GM12878 (cell line): Measurements from ENCODE around the gene LLPH. TPM values are rescaled to one million over a fixed set of nuclear protein-coding genes. Genes with fewer than 3 reads are reported as not detected.
A peak's percentile ranks its signal among the peaks of the same experiment; 100 is the strongest.

Experiments used
- ATAC-seq: fragments of 200-7000 bp; cut with Tn5 transposase; 3 replicates; pipeline ENCODE4 v1.9.1; 2020; ENCODE audit warnings: mild to moderate bottlenecking, moderate library complexity
- BruUV-seq: library from RNA; stranded (reverse); fragments of 400-500 nt; replicated peaks from 2 replicates; lab custom pipeline; 2021; lab: Mats Ljungman, UMichigan
- CTCF ChIA-PET: fragments of 300-600 bp; sonication (Branson Sonifier 250); formaldehyde crosslinking; extraction: SDS; loops from one replicate; lab custom pipeline; 2021; ENCODE audit warnings: inconsistent platforms; lab: Yijun Ruan, JAX
- POLR2A ChIA-PET: fragments of 350-600 bp; formaldehyde crosslinking; extraction: SDS; loops from one replicate; lab custom pipeline; 2021; ENCODE audit warnings: inconsistent platforms; lab: Charles Lee
- RAD21 ChIA-PET: fragments of 300-600 bp; sonication (Branson Sonifier 250); formaldehyde crosslinking; loops from one replicate; lab custom pipeline; 2023; ENCODE audit warnings: antibody characterized with exemption; ENCODE audit not compliant: unreplicated experiment; lab: Charles Lee
- SMC1A ChIA-PET: fragments of 300-600 bp; sonication (Branson Sonifier 250); formaldehyde crosslinking; loops from one replicate; lab custom pipeline; 2023; ENCODE audit not compliant: unreplicated experiment, uncharacterized antibody; lab: Charles Lee
- DNase-seq: peaks from one replicate; pipeline ENCODE4 v3.0.0-alpha.2; 2011; ENCODE audit warnings: low read depth, low spot score
- FAIRE-seq: peaks from 3 replicates; lab custom pipeline; 2011; peaks lifted over from hg19 to GRCh38; lab: Jason Lieb, UNC
- H2AFZ ChIP-seq: 2 replicates; pipeline ENCODE4 v1.6.0; 2011; ENCODE audit warnings: low read depth, low read length, control low read depth; ENCODE audit not compliant: control insufficient read depth
- H3K27ac ChIP-seq: 2 replicates; pipeline ENCODE4 v1.5.1; 2011; ENCODE audit warnings: control low read depth; ENCODE audit not compliant: control insufficient read depth, insufficient read depth
- H3K27me3 ChIP-seq, 2 experiments: replicated peaks in 1 of 2; 2 replicates each; pipeline versions ENCODE4 v1.6.0 to v1.6.1; 2011; ENCODE audit warnings: low read length in 1 of 2; ENCODE audit not compliant: control insufficient read depth in 2 of 2, insufficient read depth in 2 of 2
- H3K36me3 ChIP-seq, 2 experiments: 2 replicates each; pipeline ENCODE4 v1.5.1; 2011; ENCODE audit warnings: low read length in 1 of 2; ENCODE audit not compliant: control insufficient read depth in 2 of 2, insufficient read depth in 2 of 2
- H3K4me1 ChIP-seq: 2 replicates; pipeline ENCODE4 v1.6.1; 2011; ENCODE audit warnings: mild to moderate bottlenecking, low read length, moderate library complexity, mixed read lengths; ENCODE audit not compliant: control insufficient read depth, insufficient read depth
- H3K4me2 ChIP-seq: 2 replicates; pipeline ENCODE4 v1.6.0; 2011; ENCODE audit warnings: control low read depth; ENCODE audit not compliant: control insufficient read depth, insufficient read depth
- H3K4me3 ChIP-seq: fragments of 200-600 bp; sonication (generic); 2 replicates; pipeline ENCODE4 v1.5.1; 2016
- H3K79me2 ChIP-seq: 2 replicates; pipeline ENCODE4 v1.6.0; 2011; ENCODE audit warnings: low read length; ENCODE audit not compliant: control insufficient read depth, insufficient read depth
- H3K9ac ChIP-seq: 2 replicates; pipeline ENCODE4 v1.8.0; 2011; ENCODE audit warnings: low read length, control low read depth, mixed read lengths; ENCODE audit not compliant: control insufficient read depth, insufficient read depth
- H3K9me3 ChIP-seq: replicated peaks from 3 replicates; pipeline ENCODE4 v1.5.1; 2011; ENCODE audit warnings: mild to moderate bottlenecking, low read length; ENCODE audit not compliant: control insufficient read depth, insufficient read depth
- H4K20me1 ChIP-seq: 2 replicates; pipeline ENCODE4 v1.6.0; 2011; ENCODE audit not compliant: control insufficient read depth, insufficient read depth
- ASH2L ChIP-seq: fragments of 300-600, 200-600 bp; sonication (generic); IDR thresholded peaks from 2 replicates; pipeline ENCODE4 v1.6.1; 2017; ENCODE audit warnings: low read depth, mild to moderate bottlenecking, borderline replicate concordance
- CREB1 ChIP-seq: IDR thresholded peaks from 2 replicates; pipeline ENCODE4 v1.6.1; 2012; ENCODE audit warnings: low read depth, mild to moderate bottlenecking, inconsistent platforms
- CTCF ChIP-seq, 3 experiments: IDR thresholded peaks in 2 of 3; conservative IDR thresholded peaks in 1 of 3; 2 replicates each; pipeline ENCODE4 v1.5.1; 2011; ENCODE audit warnings: low read depth in 3 of 3, low read length in 3 of 3, mild to moderate bottlenecking in 3 of 3, control low read depth in 2 of 3, moderate library complexity in 2 of 3, inconsistent platforms in 1 of 3, mixed read lengths in 1 of 3; ENCODE audit not compliant: control insufficient read depth in 2 of 3, insufficient read depth in 1 of 3; ENCODE audit errors: extremely low read depth in 1 of 3
- EGR1 ChIP-seq, 2 experiments: IDR thresholded peaks; 1 replicate in 1 of 2; 2 replicates in 1 of 2; pipeline ENCODE4 v1.6.1; 2011 to 2012; ENCODE audit warnings: low read depth in 2 of 2, low read length in 2 of 2, borderline replicate concordance in 1 of 2, mild to moderate bottlenecking in 1 of 2, moderate library complexity in 1 of 2
- EZH2 ChIP-seq: IDR thresholded peaks from 2 replicates; pipeline ENCODE4 v1.6.1; 2012; ENCODE audit warnings: low read depth, mild to moderate bottlenecking, control low read depth, inconsistent platforms, low read length, borderline replicate concordance; ENCODE audit not compliant: control insufficient read depth
- HCFC1 ChIP-seq: fragments of 150-350 bp; IDR thresholded peaks from 2 replicates; pipeline ENCODE4 v1.6.1; 2014; ENCODE audit warnings: low read length
- JUNB ChIP-seq: IDR thresholded peaks from 2 replicates; pipeline ENCODE4 v1.6.1; 2016; ENCODE audit warnings: antibody characterized with exemption, mild to moderate bottlenecking
- RAD21 ChIP-seq: IDR thresholded peaks from 2 replicates; pipeline ENCODE4 v1.6.1; 2011; ENCODE audit warnings: mild to moderate bottlenecking, low read depth, low read length, moderate library complexity; ENCODE audit not compliant: insufficient read depth
- SMARCA5 ChIP-seq: fragments of 450-650 bp; IDR thresholded peaks from 2 replicates; pipeline ENCODE4 v1.6.1; 2017; ENCODE audit warnings: mild to moderate bottlenecking
- WGBS: methylation state at CpG from one replicate; pipeline ENCODE4 v1.1.6; 2016; ENCODE audit warnings: low lambda C conversion rate; ENCODE audit not compliant: insufficient replicate concordance, insufficient coverage; ENCODE audit errors: missing lambda C conversion rate; 5-methylcytosine and 5-hydroxymethylcytosine counted together
- in situ Hi-C: fragments of 300-500 bp; cut with MboI; formaldehyde crosslinking; loops from 9 replicates; pipeline ENCODE4 v1.14.3; 2018; ENCODE audit warnings: mixed read lengths
- intact Hi-C: fragments of 100-400 bp; cut with micrococcal nuclease; formaldehyde crosslinking; loops from one replicate; pipeline ENCODE4 v1.14.2; 2022; ENCODE audit not compliant: unreplicated experiment
- polyA plus RNA-seq, 11 experiments: library from polyadenylated mRNA; depleted of rRNA in 4 of 11; unstranded in 6 of 11; stranded (reverse) in 5 of 11; fragments of >200 nt; fragmentation: Nextera tagmentation in 4 of 11; fragmentation: Illumina TruSeq in 1 of 11; extraction: Ambion mirVana in 4 of 11; extraction: Trizol in 1 of 11; gene quantifications; 1 replicate in 1 of 11; 2 replicates in 10 of 11; pipeline versions ENCODE4 v1.2.1 to v1.2.3, GENCODE V29; 2011 to 2016; ENCODE audit warnings: inconsistent platforms in 2 of 11, missing spikeins in 2 of 11, low read depth in 1 of 11
- total RNA-seq, 4 experiments: library from RNA; depleted of rRNA in 3 of 4; stranded (reverse); fragments of >200 nt in 3 of 4; fragmentation: Illumina TruSeq in 1 of 4; extraction: Trizol in 1 of 4; gene quantifications; 2 replicates each; pipeline versions ENCODE4 v1.2.1 to v1.2.3, GENCODE V29; 2013 to 2021
- TF ChIP-seq, protein P1 (sequence below): fragments of 450-650 bp; IDR thresholded peaks from 2 replicates; pipeline ENCODE4 v1.6.1; 2018; ENCODE audit warnings: borderline replicate concordance, mild to moderate bottlenecking; ENCODE audit not compliant: partially characterized antibody

LLPH gene
- total and polyA plus RNA-seq, 10 of the 15 experiments (the other 5 are each of a cell fraction or from before 2014, with no cell fraction given): 15.2 to 107 (median 70.4) TPM

GRCh38 chr12:66103016-66103913, 27.3 kb downstream of the LLPH start:
- BruUV-seq: no TSS peak
- no peaks in the 10 kb centered on the region for H3K27me3 ChIP-seq

More at GRCh38 chr12:66103016-66103913, 27.3 kb downstream of the LLPH start:
- CTCF ChIA-PET: interaction anchor here (0.6 to 2.2 kb wide), 5 partner anchors 13 to 547 kb away, joined by 3 to 11 read pairs (median 4); no protein-coding TSS in a partner anchor
- no peak overlapping the region for H3K4me2 ChIP-seq
- DNase-seq: no peak
- H3K27ac ChIP-seq: no peak overlapping the region
- no peak for FAIRE-seq
- WGBS: 36% methylated on average over 3 of the region's 3 CpGs
- POLR2A ChIA-PET: no interaction called here
- H2AFZ ChIP-seq: no peak overlapping the region
- H3K79me2 ChIP-seq: no peaks in the 10 kb centered on the region
- RAD21 ChIA-PET: interaction anchor here (1.2 to 1.9 kb wide), 4 partner anchors 19 to 547 kb away, joined by 3 to 5 read pairs (median 4); no protein-coding TSS in a partner anchor
- ATAC-seq: no peak
- intact Hi-C loops (no loop called here), in situ Hi-C loops (loop anchor here (10.0 kb wide), 2 partner anchors 798 to 1208 kb away; no protein-coding TSS in a partner anchor)
- H3K4me1 ChIP-seq: no peaks in the 10 kb centered on the region
- SMC1A ChIA-PET: interaction anchor here (1.1 to 1.3 kb wide), 2 partner anchors 221 to 500 kb away, joined by 3 to 4 read pairs; no protein-coding TSS in a partner anchor
- no peak overlapping the region for H3K4me3 ChIP-seq
- H3K36me3 ChIP-seq: no peaks in the 10 kb centered on the region
- no peak overlapping the region for H3K9ac ChIP-seq
- no peak for TF ChIP-seq CREB1
- TF ChIP-seq ASH2L: no peak
- TF ChIP-seq RAD21: 0 out of 2 replicates have a peak, but pooled peaks have one; percentile 2
- TF ChIP-seq, protein P1, sequence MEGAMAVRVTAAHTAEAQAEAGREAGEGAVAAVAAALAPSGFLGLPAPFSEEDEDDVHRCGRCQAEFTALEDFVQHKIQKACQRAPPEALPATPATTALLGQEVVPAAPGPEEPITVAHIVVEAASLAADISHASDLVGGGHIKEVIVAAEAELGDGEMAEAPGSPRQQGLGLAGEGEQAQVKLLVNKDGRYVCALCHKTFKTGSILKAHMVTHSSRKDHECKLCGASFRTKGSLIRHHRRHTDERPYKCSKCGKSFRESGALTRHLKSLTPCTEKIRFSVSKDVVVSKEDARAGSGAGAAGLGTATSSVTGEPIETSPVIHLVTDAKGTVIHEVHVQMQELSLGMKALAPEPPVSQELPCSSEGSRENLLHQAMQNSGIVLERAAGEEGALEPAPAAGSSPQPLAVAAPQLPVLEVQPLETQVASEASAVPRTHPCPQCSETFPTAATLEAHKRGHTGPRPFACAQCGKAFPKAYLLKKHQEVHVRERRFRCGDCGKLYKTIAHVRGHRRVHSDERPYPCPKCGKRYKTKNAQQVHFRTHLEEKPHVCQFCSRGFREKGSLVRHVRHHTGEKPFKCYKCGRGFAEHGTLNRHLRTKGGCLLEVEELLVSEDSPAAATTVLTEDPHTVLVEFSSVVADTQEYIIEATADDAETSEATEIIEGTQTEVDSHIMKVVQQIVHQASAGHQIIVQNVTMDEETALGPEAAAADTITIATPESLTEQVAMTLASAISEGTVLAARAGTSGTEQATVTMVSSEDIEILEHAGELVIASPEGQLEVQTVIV: no peak
- no peak for TF ChIP-seq EZH2
- TF ChIP-seq JUNB: no peak
- no peak for TF ChIP-seq HCFC1
- no peak for TF ChIP-seq SMARCA5
- TF ChIP-seq EGR1 (IDR thresholded peaks at IDR 0.05; ENCODE audit: borderline replicate concordance in 1 of 2, low read depth in 2 of 2, low read length in 2 of 2): 0 out of 3 replicates have a peak, but pooled peaks of 1 of the 2 experiments have one; percentile 27
- TF ChIP-seq CTCF (IDR thresholded peaks at IDR 0.05 in 2 of 3, conservative IDR thresholded peaks at IDR 0.05 in 1 of 3; ENCODE audit: control insufficient read depth in 2 of 3, extremely low read depth in 1 of 3, insufficient read depth in 1 of 3, low read depth in 3 of 3, low read length in 3 of 3): peak; percentile 1 to 23 (median 18); a peak in 2 of 6 replicates
- H3K9me3 ChIP-seq: no peaks in the 10 kb centered on the region
- no peaks in the 10 kb centered on the region for H4K20me1 ChIP-seq
